Fibroblast of mammary gland (primary cell): ENCODE measurements around the gene EML5.

Experiments
- DNase-seq: peaks from one replicate; pipeline ENCODE4 v3.0.0-alpha.2; 2010; ENCODE audit warnings: low read depth
- H3K4me3 ChIP-seq: 2 replicates; pipeline ENCODE4 v1.5.1; 2011; ENCODE audit warnings: low read depth, mild to moderate bottlenecking, low read length, moderate library complexity; ENCODE audit not compliant: control insufficient read depth
- TF ChIP-seq, protein P1 (sequence below): conservative IDR thresholded peaks from 2 replicates; pipeline ENCODE4 v1.5.1; 2011; ENCODE audit warnings: low read depth, low read length, inconsistent platforms; ENCODE audit not compliant: control insufficient read depth, insufficient read depth

Gene EML5

DNA sequence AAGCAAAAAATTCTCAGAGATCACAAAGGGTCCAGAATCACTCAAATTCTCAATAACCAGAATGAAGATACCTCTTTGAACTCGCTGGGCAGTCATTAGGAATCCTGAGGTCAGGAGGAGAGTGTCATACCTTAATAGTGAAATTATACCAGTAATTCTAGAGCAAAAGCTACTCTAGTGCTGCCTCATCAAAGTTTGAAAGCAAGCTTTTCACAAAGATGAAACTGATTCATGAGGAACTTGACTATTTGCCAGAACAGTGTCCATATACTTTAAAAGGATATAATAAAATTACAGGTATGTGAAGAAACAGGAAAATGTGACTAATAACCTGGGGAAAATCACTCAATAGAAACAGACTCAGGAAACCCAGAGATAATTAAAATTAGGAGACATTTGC lies 44.5 kb downstream of the EML5 start:
- TF ChIP-seq, protein P1, sequence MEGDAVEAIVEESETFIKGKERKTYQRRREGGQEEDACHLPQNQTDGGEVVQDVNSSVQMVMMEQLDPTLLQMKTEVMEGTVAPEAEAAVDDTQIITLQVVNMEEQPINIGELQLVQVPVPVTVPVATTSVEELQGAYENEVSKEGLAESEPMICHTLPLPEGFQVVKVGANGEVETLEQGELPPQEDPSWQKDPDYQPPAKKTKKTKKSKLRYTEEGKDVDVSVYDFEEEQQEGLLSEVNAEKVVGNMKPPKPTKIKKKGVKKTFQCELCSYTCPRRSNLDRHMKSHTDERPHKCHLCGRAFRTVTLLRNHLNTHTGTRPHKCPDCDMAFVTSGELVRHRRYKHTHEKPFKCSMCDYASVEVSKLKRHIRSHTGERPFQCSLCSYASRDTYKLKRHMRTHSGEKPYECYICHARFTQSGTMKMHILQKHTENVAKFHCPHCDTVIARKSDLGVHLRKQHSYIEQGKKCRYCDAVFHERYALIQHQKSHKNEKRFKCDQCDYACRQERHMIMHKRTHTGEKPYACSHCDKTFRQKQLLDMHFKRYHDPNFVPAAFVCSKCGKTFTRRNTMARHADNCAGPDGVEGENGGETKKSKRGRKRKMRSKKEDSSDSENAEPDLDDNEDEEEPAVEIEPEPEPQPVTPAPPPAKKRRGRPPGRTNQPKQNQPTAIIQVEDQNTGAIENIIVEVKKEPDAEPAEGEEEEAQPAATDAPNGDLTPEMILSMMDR: no peak
- H3K4me3 ChIP-seq: no peak overlapping the region
- DNase-seq: no peak

DNA sequence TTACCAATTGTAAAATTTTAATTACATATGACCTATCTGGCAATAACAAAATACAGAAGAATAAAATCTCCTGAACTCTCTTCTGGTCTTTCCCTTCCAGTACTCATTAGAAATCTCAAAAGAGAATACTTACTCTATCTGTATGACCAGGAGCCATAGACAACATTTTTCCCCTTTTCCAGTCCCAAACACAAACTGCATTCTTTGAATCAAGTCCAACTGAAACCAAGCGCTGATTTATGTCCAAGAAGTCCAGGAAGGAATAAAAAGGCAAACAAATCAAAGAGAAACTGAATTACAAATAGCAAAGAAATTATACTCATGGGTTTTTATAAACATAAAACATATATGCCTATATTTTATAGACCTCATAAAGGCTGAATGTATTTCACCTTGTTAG lies 46.7 kb downstream of the EML5 start:
- DNase-seq: no peak
- TF ChIP-seq, protein P1: no peak
- no peak overlapping the region for H3K4me3 ChIP-seq

DNA sequence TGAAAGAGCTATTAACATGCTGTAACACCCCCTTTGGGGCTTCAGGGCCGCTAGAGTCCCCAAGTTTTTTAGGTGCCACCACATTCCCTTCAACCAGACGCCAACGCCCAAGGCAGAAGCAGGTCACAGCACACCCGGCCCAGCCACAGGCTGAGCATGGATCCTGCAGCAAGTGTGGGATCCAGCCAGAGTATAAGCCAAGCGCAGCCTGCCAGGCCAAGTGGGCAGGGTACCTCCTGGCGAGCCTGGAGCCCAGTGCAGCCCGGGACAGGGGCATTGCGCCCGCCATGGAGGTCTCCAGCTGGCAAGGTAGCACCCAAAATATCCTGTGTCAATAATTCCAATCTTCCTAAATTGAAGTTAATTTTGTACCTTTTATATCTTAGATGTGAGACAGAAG lies 55.5 kb downstream of the EML5 start:
- TF ChIP-seq, protein P1: no peak
- no peak for DNase-seq
- H3K4me3 ChIP-seq: no peak overlapping the region

DNA sequence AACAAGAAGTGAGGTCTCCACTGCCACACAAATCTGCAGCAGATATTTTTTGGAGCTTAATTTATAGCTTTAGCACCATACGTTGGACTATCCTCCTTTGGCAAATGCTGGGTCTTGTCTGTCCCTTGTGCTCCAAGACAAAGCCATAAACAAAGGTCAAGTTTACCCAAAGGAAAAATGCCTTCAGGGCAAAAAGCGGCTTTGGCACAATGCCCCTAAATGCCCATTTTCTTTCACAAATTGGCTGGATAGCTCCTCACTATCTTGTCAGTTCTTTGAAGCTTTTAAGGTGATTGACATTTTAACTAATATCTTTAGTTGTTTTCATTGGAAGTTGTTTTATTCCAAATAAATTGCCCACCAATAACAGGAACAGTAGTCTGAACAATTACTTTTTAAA lies 59.6 kb downstream of the EML5 start:
- no peak for DNase-seq
- TF ChIP-seq, protein P1: no peak
- H3K4me3 ChIP-seq: no peak overlapping the region

DNA sequence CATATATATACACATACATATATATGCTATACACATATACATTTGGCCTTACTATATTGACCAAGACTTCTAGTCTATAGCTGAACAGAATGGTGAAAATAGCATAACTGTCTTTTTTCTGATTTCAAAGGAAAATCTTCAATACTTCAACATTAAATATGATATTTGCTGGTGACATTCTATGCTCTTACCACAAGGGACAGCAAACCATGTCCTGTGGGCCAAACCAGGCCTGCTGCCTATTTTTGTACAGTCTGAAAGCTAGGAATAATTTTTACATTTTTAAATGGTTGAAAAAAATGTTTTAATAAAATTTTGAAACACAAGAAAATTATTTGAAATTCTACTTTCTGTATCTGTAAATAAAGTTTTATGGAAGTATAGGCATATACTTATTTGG lies 63.6 kb downstream of the EML5 start:
- DNase-seq: no peak
- TF ChIP-seq, protein P1: peak; percentile 36
- no peak overlapping the region for H3K4me3 ChIP-seq

DNA sequence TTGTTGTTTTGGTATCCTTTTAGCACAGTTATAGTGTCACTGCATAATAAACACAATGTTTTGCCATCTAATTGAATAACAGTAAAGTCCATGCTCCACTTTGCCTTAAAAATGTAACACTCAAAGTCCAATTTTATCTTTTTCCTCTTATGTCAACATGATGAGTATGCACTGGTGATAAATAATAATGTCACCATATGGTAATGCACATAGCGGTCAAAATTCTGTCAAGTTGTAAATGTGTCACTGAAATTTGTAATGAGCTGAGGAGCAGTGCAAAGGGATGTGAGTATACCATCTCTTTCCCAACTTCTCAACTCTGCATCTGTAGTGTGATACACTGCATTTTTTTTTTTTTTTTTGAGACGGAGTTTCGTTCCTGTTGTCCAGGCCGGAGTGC lies 65.7 kb downstream of the EML5 start:
- no peak overlapping the region for H3K4me3 ChIP-seq
- TF ChIP-seq, protein P1: no peak
- DNase-seq: no peak

DNA sequence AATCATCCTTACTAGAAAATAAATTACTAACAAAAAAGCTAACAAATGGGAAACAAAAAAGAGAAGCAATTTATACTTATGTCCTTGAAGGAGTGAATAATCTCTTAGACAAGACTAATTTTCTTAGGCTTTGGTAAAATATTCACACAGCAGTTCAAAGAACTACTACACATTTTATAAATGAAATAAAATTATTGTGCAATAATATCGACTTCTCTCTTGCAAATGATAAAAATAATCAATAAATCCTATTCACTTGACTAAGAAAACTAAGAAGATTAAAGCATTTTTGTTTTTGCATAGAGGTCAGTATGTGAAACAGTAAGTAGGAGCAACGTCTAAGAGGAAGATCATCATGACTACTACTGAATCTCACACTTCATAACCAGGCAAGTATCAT lies 82.0 kb downstream of the EML5 start:
- TF ChIP-seq, protein P1: no peak
- DNase-seq: no peak
- H3K4me3 ChIP-seq: no peak overlapping the region
